HEK293T (cell line): ENCODE data around the gene SLC15A1.

Source experiments
- FOXM1 ChIP-seq: fragments of 450-650 bp; IDR thresholded peaks from 2 replicates; pipeline ENCODE4 v1.6.1; 2017; ENCODE audit warnings: mild to moderate bottlenecking, borderline replicate concordance
- SP1 ChIP-seq: fragments of 450-650 bp; IDR thresholded peaks from 2 replicates; pipeline ENCODE4 v1.6.1; 2017
- SUZ12 ChIP-seq: fragments of 450-650 bp; IDR thresholded peaks from 2 replicates; pipeline ENCODE4 v1.6.1; 2016; ENCODE audit warnings: mild to moderate bottlenecking

GRCh38 chr13:98778749-98779148 lies 26.3 kb upstream of the SLC15A1 start:
- no peak for TF ChIP-seq SP1
- TF ChIP-seq FOXM1 = no peak
- no peak for TF ChIP-seq SUZ12
